Psoas muscle (tissue), 8 donors: ENCODE measurements around the gene FUS. TPM values are rescaled to one million over a fixed set of nuclear protein-coding genes. Genes with fewer than 3 reads are reported as not detected.

Experiments used
- ATAC-seq, 4 donors: fragments of 200-7000 bp; cut with Tn5 transposase; one replicate each; pipeline ENCODE4 v1.9.1; 2020; ENCODE audit warnings: moderate library complexity in 3 of 4, mild to moderate bottlenecking in 2 of 4
- DNase-seq, 2 donors: peaks; one replicate each; pipeline ENCODE4 v3.0.0-alpha.2; 2020
- H3K27ac ChIP-seq: fragments of 200-600 bp; one replicate; pipeline ENCODE4 v1.8.0; 2022
- H3K27me3 ChIP-seq, 3 donors: fragments of 200-600 bp in 1 of 3; one replicate each; pipeline versions ENCODE4 v1.6.1 to v1.8.0; 2013 to 2022; ENCODE audit warnings: low read length in 2 of 3, mild to moderate bottlenecking in 2 of 3, moderate library complexity in 1 of 3; ENCODE audit not compliant: insufficient read depth in 3 of 3
- H3K36me3 ChIP-seq, 2 donors: fragments of 200-600 bp in 1 of 2; one replicate each; pipeline versions ENCODE4 v1.6.1 to v1.8.0; 2013 to 2022; ENCODE audit warnings: low read depth in 1 of 2, mild to moderate bottlenecking in 1 of 2, moderate library complexity in 1 of 2; ENCODE audit not compliant: insufficient read depth in 1 of 2
- H3K4me1 ChIP-seq: fragments of 200-600 bp; one replicate; pipeline ENCODE4 v1.8.0; 2022
- H3K4me3 ChIP-seq: fragments of 200-600 bp; one replicate; pipeline ENCODE4 v1.8.0; 2022; ENCODE audit warnings: mild to moderate bottlenecking
- H3K9me3 ChIP-seq: fragments of 200-600 bp; one replicate; pipeline ENCODE4 v1.8.0; 2022
- WGBS, 3 donors: extraction: QIAGEN DNeasy Blood & Tissue Kit; methylation state at CpG; one replicate each; pipeline versions ENCODE4 v1.1.6 to v1.1.7; 2013; 5-methylcytosine and 5-hydroxymethylcytosine counted together
- intact Hi-C, 2 donors: fragments of 100-400 bp; cut with DNase I; formaldehyde crosslinking; loops; one replicate each; pipeline versions ENCODE4 v1.11.0 to v1.14.2; 2022
- polyA plus RNA-seq, 3 donors: library from polyadenylated mRNA; stranded (reverse); fragments of 200-250 nt; gene quantifications; one replicate each; pipeline ENCODE4 v1.2.3, GENCODE V29; 2013
- total RNA-seq, 4 donors: library from RNA; stranded (reverse); fragmentation: NEBNext Ultra II Directional in 2 of 4; extraction: Animal tissue kit (Norgen Biotek cat#: 25700) in 2 of 4; gene quantifications; one replicate each; pipeline versions ENCODE4 v1.2.1 to v1.2.4, GENCODE V29; 2021 to 2023
- TF ChIP-seq, protein P1 (sequence below): fragments of 200-600 bp; IDR thresholded peaks from one replicate; pipeline ENCODE4 v1.8.0; 2022; ENCODE audit warnings: antibody characterized with exemption
- donor health status: healthy with polysubstance abuse.
- donor health status: DM: no; HTN: no; CAD: no; lungs with moderate emphysema.
- donor health status: Bipolar disorder and iron deficiency.
- donor health status: healthy.
- donor health status: DM: yes; HTN: yes; CAD: no.
- donor health status: DM: no; HTN: no; CAD: no.
- donor health status: DM: no; HTN: no; CAD: no.
- donor health status: DM: yes; HTN: yes; CAD: no.

Gene FUS
- total and polyA plus RNA-seq, 7 donors: 117 to 246 (median 159) TPM

DNA sequence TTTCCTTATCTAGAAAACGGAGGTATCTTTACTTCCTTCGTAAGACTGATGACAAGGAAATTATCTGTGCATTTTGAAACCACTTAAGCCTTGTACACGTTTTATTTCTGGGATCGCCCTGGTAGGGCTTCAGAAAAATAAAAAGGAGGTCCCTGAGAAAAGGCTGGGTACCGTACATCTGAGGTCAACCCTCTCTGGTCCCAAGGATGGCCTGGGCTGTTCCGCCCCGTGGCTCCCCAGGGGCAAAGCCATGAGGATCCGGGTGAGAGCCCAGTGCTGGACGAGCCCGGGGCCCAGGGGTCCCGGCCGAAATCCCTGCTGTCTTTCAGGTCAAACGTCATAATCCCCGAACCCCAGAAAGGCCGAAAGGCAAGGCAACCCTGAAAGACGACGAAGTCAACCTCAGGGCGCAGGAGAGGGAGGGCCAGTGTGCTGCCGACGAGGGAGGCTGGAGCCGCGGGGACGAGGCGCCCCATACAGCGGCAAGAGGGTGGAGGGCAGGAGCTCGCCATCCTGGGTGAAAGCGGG is 656 bp upstream of the FUS start:
- TF ChIP-seq, protein P1, sequence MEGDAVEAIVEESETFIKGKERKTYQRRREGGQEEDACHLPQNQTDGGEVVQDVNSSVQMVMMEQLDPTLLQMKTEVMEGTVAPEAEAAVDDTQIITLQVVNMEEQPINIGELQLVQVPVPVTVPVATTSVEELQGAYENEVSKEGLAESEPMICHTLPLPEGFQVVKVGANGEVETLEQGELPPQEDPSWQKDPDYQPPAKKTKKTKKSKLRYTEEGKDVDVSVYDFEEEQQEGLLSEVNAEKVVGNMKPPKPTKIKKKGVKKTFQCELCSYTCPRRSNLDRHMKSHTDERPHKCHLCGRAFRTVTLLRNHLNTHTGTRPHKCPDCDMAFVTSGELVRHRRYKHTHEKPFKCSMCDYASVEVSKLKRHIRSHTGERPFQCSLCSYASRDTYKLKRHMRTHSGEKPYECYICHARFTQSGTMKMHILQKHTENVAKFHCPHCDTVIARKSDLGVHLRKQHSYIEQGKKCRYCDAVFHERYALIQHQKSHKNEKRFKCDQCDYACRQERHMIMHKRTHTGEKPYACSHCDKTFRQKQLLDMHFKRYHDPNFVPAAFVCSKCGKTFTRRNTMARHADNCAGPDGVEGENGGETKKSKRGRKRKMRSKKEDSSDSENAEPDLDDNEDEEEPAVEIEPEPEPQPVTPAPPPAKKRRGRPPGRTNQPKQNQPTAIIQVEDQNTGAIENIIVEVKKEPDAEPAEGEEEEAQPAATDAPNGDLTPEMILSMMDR: no peak
- peaks cover 34% of the 10 kb centered on the region for H3K4me1 ChIP-seq
- ATAC-seq: peak; percentile 4 to 10 (median 7)

DNA sequence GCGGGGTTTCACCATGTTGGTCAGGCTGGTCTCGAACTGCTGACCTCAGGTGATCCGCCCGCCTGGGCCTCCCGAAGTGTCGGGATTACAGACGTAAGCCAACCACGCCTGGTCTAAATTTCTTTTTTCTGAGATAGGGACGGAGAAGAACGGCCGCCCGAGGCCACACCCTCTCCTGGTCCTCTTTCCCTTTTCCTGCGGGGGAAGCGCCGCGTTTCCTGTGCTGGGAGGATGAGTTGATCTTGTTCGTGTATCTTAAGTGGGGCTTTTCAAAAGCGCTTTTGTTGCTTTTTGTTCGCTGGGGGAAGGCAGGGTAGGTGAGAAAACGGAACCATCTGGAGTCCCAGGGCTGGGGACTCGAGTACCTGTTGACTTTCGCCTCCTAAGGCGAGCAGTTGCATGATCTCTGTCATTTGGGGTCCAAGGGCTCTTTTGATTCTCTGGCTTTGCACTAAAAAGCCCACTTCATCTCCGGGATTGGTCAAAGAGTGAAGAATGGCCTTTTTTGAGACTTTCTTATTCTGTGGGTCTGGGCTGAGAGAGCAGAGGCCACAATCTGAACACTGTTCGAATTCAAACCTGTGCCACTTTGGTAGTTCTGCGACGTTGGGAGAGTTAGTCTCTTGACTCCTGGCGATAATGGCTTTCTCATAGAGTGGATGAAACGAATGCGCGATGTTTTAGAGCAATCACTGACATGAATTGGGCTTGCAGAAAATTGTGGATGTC is 1.3 kb downstream of the FUS start:
- intact Hi-C loops: loop anchor here (2.0 to 5.0 kb wide), 2 partner anchors 32 to 36 kb away; partner anchors contain the start of gene PYDC1 (in 1 of the 2)
- ATAC-seq: no peak
- WGBS, 3 donors: 8 to 14% (median 11%) methylated on average over 31 of the region's 31 CpGs
- DNase-seq: peak; percentile 46 to 61
- Histone ChIP-seq H3K9me3 (no peaks in the 10 kb centered on the region), H3K4me1 (peaks cover 34% of the 10 kb centered on the region), H3K4me3 (peak overlapping the region; percentile 95), H3K27me3 (no peaks in the 10 kb centered on the region), H3K36me3 (peaks cover 21 to 40% of the 10 kb centered on the region in 2 donors), H3K27ac (peak overlapping the region; percentile 99)
- TF ChIP-seq, protein P1: no peak

More for the DNA sequence above, 656 bp upstream of the FUS start:
- intact Hi-C loops: no loop called here
- H3K9me3 ChIP-seq: no peaks in the 10 kb centered on the region
- peak in 1 of 2 donors; percentile 60 for DNase-seq
- H3K27ac ChIP-seq: peak overlapping the region; percentile 99
- no peaks in the 10 kb centered on the region for H3K27me3 ChIP-seq
- peaks cover 7 to 20% of the 10 kb centered on the region in 2 donors for H3K36me3 ChIP-seq
- WGBS, 3 donors: 4 to 5% (median 4%) methylated on average over 27 of the region's 27 CpGs
- H3K4me3 ChIP-seq: peak overlapping the region; percentile 95

DNA sequence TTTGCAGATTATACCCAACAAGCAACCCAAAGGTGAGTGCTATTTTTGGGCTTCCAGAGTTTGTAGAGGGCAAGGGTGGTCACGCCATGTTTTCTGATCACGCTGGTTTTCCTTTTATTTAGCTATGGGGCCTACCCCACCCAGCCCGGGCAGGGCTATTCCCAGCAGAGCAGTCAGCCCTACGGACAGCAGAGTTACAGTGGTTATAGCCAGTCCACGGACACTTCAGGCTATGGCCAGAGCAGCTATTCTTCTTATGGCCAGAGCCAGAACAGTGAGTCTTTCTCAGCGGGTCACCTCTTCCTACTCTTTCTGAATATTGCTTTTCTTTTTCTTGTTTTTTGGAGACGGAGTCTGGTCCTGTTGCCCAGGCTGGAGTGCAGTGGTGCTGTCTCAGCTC is 2.5 kb downstream of the FUS start:
- no peaks in the 10 kb centered on the region for H3K9me3 ChIP-seq
- TF ChIP-seq, protein P1: no peak
- ATAC-seq (no peak), DNase-seq (no peak)
- intact Hi-C loops: loop anchor here in 1 of 2 donors (5.0 kb wide), 1 partner anchor 35 kb away; the partner anchor contains the start of gene PYDC1
- peaks cover 31 to 51% of the 10 kb centered on the region in 2 donors for H3K36me3 ChIP-seq
- H3K27me3 ChIP-seq: no peaks in the 10 kb centered on the region
- peak overlapping the region; percentile 95 for H3K4me3 ChIP-seq
- peaks cover 36% of the 10 kb centered on the region for H3K4me1 ChIP-seq
- peak overlapping the region; percentile 17 for H3K27ac ChIP-seq
- WGBS, 3 donors: 26 to 30% (median 29%) methylated on average over 7 of the region's 7 CpGs

DNA sequence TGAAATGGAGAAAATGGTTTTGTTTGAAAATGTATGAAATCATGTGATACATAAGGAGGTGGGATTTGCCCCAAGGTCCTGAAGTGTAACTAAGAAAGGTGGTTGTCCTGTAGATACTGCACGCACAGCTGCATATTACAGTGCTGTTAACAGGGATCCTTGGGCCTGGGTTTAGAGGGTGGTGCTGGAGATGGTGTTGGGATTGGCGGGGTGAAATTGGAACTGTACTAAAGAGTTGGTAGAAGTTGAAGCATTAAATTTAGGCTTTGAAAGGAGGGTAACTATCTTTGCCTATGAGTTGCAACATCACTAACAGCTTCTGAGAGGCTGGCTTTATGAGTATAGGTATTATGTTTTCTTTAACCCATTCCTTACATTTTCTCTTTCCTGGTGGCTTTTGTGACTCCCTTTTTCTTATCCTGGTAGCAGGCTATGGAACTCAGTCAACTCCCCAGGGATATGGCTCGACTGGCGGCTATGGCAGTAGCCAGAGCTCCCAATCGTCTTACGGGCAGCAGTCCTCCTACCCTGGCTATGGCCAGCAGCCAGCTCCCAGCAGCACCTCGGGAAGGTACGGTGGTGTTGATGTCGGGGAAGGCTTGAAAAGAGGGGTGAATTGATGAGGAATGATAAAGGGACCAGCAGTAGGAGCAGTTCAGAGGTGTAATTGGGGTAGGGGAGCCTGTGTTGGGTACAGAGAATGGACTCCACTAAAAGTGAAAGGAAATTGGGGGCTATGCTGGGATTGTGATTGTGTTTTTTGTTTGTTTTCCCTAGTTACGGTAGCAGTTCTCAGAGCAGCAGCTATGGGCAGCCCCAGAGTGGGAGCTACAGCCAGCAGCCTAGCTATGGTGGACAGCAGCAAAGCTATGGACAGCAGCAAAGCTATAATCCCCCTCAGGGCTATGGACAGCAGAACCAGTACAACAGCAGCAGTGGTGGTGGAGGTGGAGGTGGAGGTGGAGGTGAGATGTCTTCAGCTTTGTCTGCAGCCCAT is 3.8 kb downstream of the FUS start:
- peak overlapping the region; percentile 95 for H3K4me3 ChIP-seq
- no peak for ATAC-seq

More for the DNA sequence above, 3.8 kb downstream of the FUS start:
- Histone ChIP-seq H3K4me1 (peaks cover 41% of the 10 kb centered on the region), H3K9me3 (no peaks in the 10 kb centered on the region), H3K27ac (no peak overlapping the region), H3K36me3 (peaks cover 34 to 64% of the 10 kb centered on the region in 2 donors), H3K27me3 (no peaks in the 10 kb centered on the region)
- TF ChIP-seq, protein P1: no peak
- intact Hi-C loops: loop anchor here in 1 of 2 donors (5.0 kb wide), 1 partner anchor 34 kb away; the partner anchor contains the start of gene PYDC1
- no peak for DNase-seq
- 47 to 64% (median 52%) methylated on average over 10 of the region's 10 CpGs for WGBS, 3 donors
